PC-9 (cell line): ENCODE data around the gene CCL15. TPM values are rescaled to one million over a fixed set of nuclear protein-coding genes. Genes with fewer than 3 reads are reported as not detected.
"Not testable (repeated sequence)": the region's sequence is repeated elsewhere in the genome, so short reads cannot be mapped to it uniquely, and the experiment has no call there.

ENCODE experiments used
- BruUV-seq: library from RNA; stranded (reverse); fragments of 400-500 nt; replicated peaks from 2 replicates; lab custom pipeline; 2021; lab: Mats Ljungman, UMichigan
- CTCF ChIA-PET: fragments of 300-600 bp; sonication (Branson Sonifier 250); formaldehyde crosslinking; loops from one replicate; lab custom pipeline; 2022; ENCODE audit warnings: antibody characterized with exemption; lab: Charles Lee
- POLR2A ChIA-PET: fragments of 300-600 bp; sonication (Branson Sonifier 250); formaldehyde crosslinking; loops from one replicate; lab custom pipeline; 2022; ENCODE audit warnings: antibody characterized with exemption; ENCODE audit not compliant: unreplicated experiment; lab: Charles Lee
- DNase-seq, 2 experiments: peaks; one replicate each; pipeline versions ENCODE4 v3.0.0 to v3.0.0-alpha.2; 2015 to 2022; ENCODE audit warnings: mixed read lengths in 1 of 2
- H2AFZ ChIP-seq: fragments of 200-600 bp; sonication (generic); 2 replicates; pipeline ENCODE4 v1.8.1; 2017; ENCODE audit warnings: antibody characterized with exemption
- H3F3A ChIP-seq: fragments of 200-600 bp; sonication (generic); 2 replicates; pipeline ENCODE4 v1.8.1; 2017; ENCODE audit warnings: antibody characterized with exemption, mild to moderate bottlenecking, low read depth; ENCODE audit not compliant: insufficient read depth
- H3K27ac ChIP-seq: fragments of 200-600 bp; sonication (generic); 2 replicates; pipeline ENCODE4 v1.6.1; 2016; ENCODE audit warnings: mixed run types
- H3K27me3 ChIP-seq: fragments of 200-600 bp; sonication (generic); 2 replicates; pipeline ENCODE4 v1.6.1; 2016; ENCODE audit warnings: low read depth, mixed run types; ENCODE audit not compliant: insufficient read depth
- H3K36me3 ChIP-seq: fragments of 200-600 bp; sonication (generic); 2 replicates; pipeline ENCODE4 v1.6.1; 2016; ENCODE audit warnings: low read depth, mixed run types
- H3K4me1 ChIP-seq: fragments of 200-600 bp; sonication (generic); replicated peaks from 2 replicates; pipeline ENCODE4 v1.6.1; 2016; ENCODE audit warnings: mixed run types; ENCODE audit not compliant: insufficient read depth
- H3K4me2 ChIP-seq: fragments of 200-600 bp; sonication (generic); 2 replicates; pipeline ENCODE4 v1.6.1; 2017; ENCODE audit warnings: mixed run types
- H3K4me3 ChIP-seq: fragments of 200-600 bp; sonication (generic); 2 replicates; pipeline ENCODE4 v1.6.1; 2016; ENCODE audit warnings: mixed run types
- H3K79me2 ChIP-seq: fragments of 200-600 bp; sonication (generic); 2 replicates; pipeline ENCODE4 v1.6.1; 2017; ENCODE audit warnings: low read depth, mixed run types
- H3K9me2 ChIP-seq: fragments of 200-600 bp; sonication (generic); 2 replicates; pipeline ENCODE4 v1.8.1; 2017; ENCODE audit warnings: mild to moderate bottlenecking; ENCODE audit not compliant: insufficient read depth
- H3K9me3 ChIP-seq: fragments of 200-600 bp; sonication (generic); 2 replicates; pipeline ENCODE4 v1.8.1; 2016; ENCODE audit warnings: low read depth; ENCODE audit not compliant: insufficient read depth
- H4K20me1 ChIP-seq: fragments of 200-600 bp; sonication (generic); 2 replicates; pipeline ENCODE4 v1.8.1; 2017; ENCODE audit not compliant: insufficient read depth
- CTCF ChIP-seq: fragments of 200-600 bp; sonication (generic); conservative IDR thresholded peaks from 2 replicates; pipeline ENCODE4 v1.6.1; 2017; ENCODE audit warnings: mixed run types, antibody characterized with exemption, mild to moderate bottlenecking, moderate library complexity
- EZH2 ChIP-seq: fragments of 200-600 bp; sonication (generic); IDR thresholded peaks from 2 replicates; pipeline ENCODE4 v1.8.0; 2017; ENCODE audit warnings: antibody characterized with exemption, low read depth
- intact Hi-C: fragments of 100-400 bp; cut with micrococcal nuclease; formaldehyde crosslinking; loops from one replicate; pipeline ENCODE4 v1.10.0; 2022; ENCODE audit not compliant: unreplicated experiment
- total RNA-seq: library from RNA; stranded (reverse); gene quantifications from 2 replicates; pipeline ENCODE4 v1.2.3, GENCODE V29; 2021

Gene CCL15
- total RNA-seq, 1 experiment from 2014 or later = not detected

DNA sequence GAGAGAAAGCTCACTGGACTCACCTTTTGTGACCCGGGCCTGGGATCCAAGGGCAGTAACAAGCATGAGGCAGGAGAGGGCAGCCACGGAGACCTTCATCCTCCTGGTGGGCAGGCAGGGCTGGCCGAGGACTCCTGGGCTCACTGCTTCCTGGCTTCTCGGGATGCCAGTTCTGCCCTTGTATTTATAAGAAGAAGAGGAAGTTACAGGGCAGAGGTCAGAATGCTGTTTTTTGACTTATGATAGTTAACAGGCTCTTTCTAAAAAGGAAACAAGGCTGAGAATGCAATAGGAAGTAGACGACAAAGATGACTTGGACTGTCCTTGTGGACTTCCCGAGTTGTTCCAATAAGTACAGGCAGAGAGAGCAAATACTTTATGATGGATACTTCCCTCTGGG, 16.4 kb upstream of the CCL15 start, which contains the start of gene CCL23:
Gene CCL23, minus strand, starts transcription at position 174 of the 400 bp plus-strand sequence. Its CDS starts 75 bp downstream, at position 99.
- ChIA-PET CTCF (no interaction called here), POLR2A (no interaction called here)
- DNase-seq = no peak
- no peak within 1 kb of the TSS for H3K4me2 ChIP-seq
- H3K79me2 ChIP-seq = no peaks in the 10 kb centered on the region
- no TSS peak for BruUV-seq
- H3K4me3 ChIP-seq = no peak within 1 kb of the TSS
- intact Hi-C loops = no loop called here
- no peaks in the 10 kb centered on the region for H3K36me3 ChIP-seq
- no peaks in the 10 kb centered on the region for H4K20me1 ChIP-seq
- H3F3A ChIP-seq = no peaks in the 10 kb centered on the region
- H3K27me3 ChIP-seq = peaks cover 76% of the 10 kb centered on the region
- no peaks in the 10 kb centered on the region for H3K9me3 ChIP-seq
- no peak within 1 kb of the TSS for H2AFZ ChIP-seq
- H3K9me2 ChIP-seq = no peaks in the 10 kb centered on the region
- no peaks in the 10 kb centered on the region for H3K4me1 ChIP-seq
- TF ChIP-seq CTCF (no peak), EZH2 (no peak)
- H3K27ac ChIP-seq = no peak within 1 kb of the TSS

- intact Hi-C loops = no loop called here
- H3K4me2 ChIP-seq = no peak overlapping the region
- no peaks in the 10 kb centered on the region for H3K4me1 ChIP-seq
- TF ChIP-seq EZH2 (no peak), CTCF (no peak)
- no peaks in the 10 kb centered on the region for H3K9me3 ChIP-seq
- DNase-seq = no peak
- BruUV-seq = no TSS peak
- H3K27ac ChIP-seq = no peak overlapping the region
- POLR2A ChIA-PET = no interaction called here
- H3K36me3 ChIP-seq = no peaks in the 10 kb centered on the region
- H4K20me1 ChIP-seq = no peaks in the 10 kb centered on the region
- H2AFZ ChIP-seq = no peak overlapping the region
- peaks cover 76% of the 10 kb centered on the region for H3K27me3 ChIP-seq
- no peaks in the 10 kb centered on the region for H3K9me2 ChIP-seq
- H3K79me2 ChIP-seq = no peaks in the 10 kb centered on the region
- H3K4me3 ChIP-seq = no peak overlapping the region
- CTCF ChIA-PET = no interaction called here
- H3F3A ChIP-seq = no peaks in the 10 kb centered on the region
These were observed 15.2 kb upstream of the CCL15 start for GRCh38 chr17:36016555-36016954.

- DNase-seq, H3K4me1 ChIP-seq, intact Hi-C loops, H3K79me2 ChIP-seq, H3K36me3 ChIP-seq, H3K4me2 ChIP-seq, H3K9me3 ChIP-seq, H3F3A ChIP-seq, H3K4me3 ChIP-seq, POLR2A ChIA-PET, H3K27ac ChIP-seq, BruUV-seq, H3K9me2 ChIP-seq, H4K20me1 ChIP-seq, H2AFZ ChIP-seq, CTCF ChIA-PET: not testable (repeated sequence)
- H3K27me3 ChIP-seq = peaks cover 76% of the 10 kb centered on the region
These were observed 14.5 kb upstream of the CCL15 start for GRCh38 chr17:36015895-36016294.

GRCh38 chr17:36014946-36015345, 13.6 kb upstream of the CCL15 start:
- Histone ChIP-seq H2AFZ (no peak overlapping the region), H3K4me2 (no peak overlapping the region), H3K27me3 (peaks cover 76% of the 10 kb centered on the region), H3K9me3 (no peaks in the 10 kb centered on the region), H3K79me2 (no peaks in the 10 kb centered on the region), H3F3A (no peaks in the 10 kb centered on the region), H3K36me3 (no peaks in the 10 kb centered on the region), H3K4me1 (no peaks in the 10 kb centered on the region), H3K4me3 (no peak overlapping the region), H4K20me1 (no peaks in the 10 kb centered on the region), H3K27ac (no peak overlapping the region), H3K9me2 (no peaks in the 10 kb centered on the region)
- intact Hi-C loops = no loop called here
- no peak for DNase-seq
- CTCF ChIA-PET = no interaction called here
- POLR2A ChIA-PET = no interaction called here
- TF ChIP-seq EZH2 = no peak
- no peak for TF ChIP-seq CTCF
- BruUV-seq = no TSS peak
